GM10248 (cell line): ENCODE measurements around the gene CEP85L.
"Not testable (repeated sequence)": the region's sequence is repeated elsewhere in the genome, so short reads cannot be mapped to it uniquely, and the experiment has no call there.

Experiments used
- CTCF ChIA-PET: fragments of 300-600 bp; sonication (Branson Sonifier 250); formaldehyde crosslinking; extraction: SDS; loops from one replicate; lab custom pipeline; 2021; ENCODE audit warnings: antibody characterized with exemption; lab: Yijun Ruan, JAX
- POLR2A ChIA-PET: fragments of 350-650 bp; sonication (Branson Sonifier 250); formaldehyde crosslinking; extraction: SDS; loops from one replicate; lab custom pipeline; 2020; ENCODE audit warnings: antibody characterized with exemption; lab: Yijun Ruan, JAX
- DNase-seq: peaks from one replicate; pipeline ENCODE4 v3.0.0; 2012; ENCODE audit errors: extremely low spot score
- TF ChIP-seq, protein P1 (sequence below): IDR thresholded peaks from 2 replicates; pipeline ENCODE4 v1.5.1; 2012; ENCODE audit warnings: mild to moderate bottlenecking, low read depth; ENCODE audit errors: extremely low read depth, missing control alignments, control extremely low read depth

CEP85L gene

DNA sequence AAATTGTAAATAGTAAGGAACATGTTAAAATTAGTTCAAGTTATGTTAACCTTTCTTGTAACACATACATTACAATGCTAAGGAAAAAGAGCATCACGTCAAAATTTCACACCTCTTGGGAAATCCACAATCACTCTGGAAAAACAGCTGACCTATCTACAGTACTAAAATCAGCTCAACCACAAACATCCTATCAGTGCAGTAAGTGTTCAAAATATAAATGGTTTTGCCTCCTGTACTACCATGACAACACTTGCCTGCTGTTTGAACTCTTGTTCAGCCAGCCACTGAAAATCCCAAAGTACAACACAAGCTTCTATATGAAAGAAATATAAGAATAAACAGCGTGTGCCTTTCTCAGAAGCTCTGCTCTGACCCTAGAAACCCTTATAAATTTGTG lies 186.8 kb downstream of the CEP85L start:
- TF ChIP-seq, protein P1, sequence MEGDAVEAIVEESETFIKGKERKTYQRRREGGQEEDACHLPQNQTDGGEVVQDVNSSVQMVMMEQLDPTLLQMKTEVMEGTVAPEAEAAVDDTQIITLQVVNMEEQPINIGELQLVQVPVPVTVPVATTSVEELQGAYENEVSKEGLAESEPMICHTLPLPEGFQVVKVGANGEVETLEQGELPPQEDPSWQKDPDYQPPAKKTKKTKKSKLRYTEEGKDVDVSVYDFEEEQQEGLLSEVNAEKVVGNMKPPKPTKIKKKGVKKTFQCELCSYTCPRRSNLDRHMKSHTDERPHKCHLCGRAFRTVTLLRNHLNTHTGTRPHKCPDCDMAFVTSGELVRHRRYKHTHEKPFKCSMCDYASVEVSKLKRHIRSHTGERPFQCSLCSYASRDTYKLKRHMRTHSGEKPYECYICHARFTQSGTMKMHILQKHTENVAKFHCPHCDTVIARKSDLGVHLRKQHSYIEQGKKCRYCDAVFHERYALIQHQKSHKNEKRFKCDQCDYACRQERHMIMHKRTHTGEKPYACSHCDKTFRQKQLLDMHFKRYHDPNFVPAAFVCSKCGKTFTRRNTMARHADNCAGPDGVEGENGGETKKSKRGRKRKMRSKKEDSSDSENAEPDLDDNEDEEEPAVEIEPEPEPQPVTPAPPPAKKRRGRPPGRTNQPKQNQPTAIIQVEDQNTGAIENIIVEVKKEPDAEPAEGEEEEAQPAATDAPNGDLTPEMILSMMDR = no peak
- no peak for DNase-seq
- ChIA-PET POLR2A (no interaction called here), CTCF (interaction anchor here (1.1 to 1.4 kb wide), 4 partner anchors 9 to 24 kb away, joined by 3 to 7 read pairs (median 4); no protein-coding TSS in a partner anchor)

DNA sequence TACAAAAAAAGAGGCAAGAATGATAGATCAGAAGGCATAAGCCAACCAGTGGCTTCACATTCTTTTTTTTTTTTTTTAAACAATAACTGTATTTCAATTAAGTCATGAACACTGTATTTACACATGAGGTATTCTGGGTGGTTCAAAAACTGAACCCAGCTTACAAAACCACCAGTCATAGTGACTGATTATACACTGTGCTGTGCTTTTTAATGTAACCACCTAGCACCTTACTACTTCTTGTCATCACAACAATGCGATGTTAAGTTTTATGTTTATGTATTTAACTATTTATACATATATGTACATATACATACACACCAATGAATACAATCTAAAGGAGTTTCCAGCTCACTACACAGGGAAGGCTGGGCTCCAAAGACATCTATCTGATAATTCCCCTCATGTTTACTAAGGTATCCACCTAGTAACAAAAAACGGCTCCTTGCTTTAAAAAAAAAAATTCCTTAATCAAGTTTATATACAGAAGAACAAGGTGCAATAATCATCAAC lies 190.4 kb downstream of the CEP85L start:
- POLR2A ChIA-PET = no interaction called here
- DNase-seq = no peak
- CTCF ChIA-PET = no interaction called here
- TF ChIP-seq, protein P1 = no peak

DNA sequence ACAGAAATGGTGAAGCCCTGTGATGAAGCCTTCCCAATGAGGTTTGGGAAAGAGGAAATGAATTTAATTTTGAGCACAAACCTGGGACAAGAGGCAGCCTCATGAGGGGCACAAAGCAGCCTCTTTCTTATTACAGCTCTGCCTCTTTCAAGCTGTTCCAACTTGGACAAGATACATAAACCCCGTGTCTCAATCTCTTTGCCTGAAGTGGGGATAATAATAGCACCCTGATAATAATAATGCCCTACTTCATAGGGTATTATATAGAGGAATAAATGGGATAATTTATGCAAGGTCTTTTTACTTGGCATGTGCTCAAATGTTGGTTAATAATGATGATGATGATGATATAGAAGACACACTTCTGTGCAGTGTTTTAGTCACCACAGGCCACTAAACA lies 194.4 kb downstream of the CEP85L start:
- TF ChIP-seq, protein P1 = no peak
- CTCF ChIA-PET = no interaction called here
- no peak for DNase-seq
- POLR2A ChIA-PET = no interaction called here

DNA sequence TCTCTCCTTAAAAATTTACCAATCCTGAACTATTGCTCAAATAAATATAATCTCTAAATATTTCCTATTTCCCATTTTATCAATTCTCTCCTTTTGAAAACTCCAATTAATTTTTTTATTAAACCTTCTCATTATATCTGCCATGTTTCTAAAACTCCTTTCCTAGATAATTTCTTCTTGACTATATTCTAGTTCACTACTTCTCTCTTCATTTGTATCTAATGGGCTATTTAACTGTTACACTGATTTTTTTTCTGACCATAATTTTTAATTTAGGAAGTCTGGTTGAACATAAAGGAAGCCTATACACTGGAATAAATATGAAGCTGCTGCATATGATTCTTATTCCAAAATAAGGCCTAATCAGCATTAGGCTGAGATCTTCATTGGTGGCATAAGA lies 199.6 kb downstream of the CEP85L start:
- DNase-seq = no peak
- ChIA-PET POLR2A (no interaction called here), CTCF (no interaction called here)
- TF ChIP-seq, protein P1 = no peak

DNA sequence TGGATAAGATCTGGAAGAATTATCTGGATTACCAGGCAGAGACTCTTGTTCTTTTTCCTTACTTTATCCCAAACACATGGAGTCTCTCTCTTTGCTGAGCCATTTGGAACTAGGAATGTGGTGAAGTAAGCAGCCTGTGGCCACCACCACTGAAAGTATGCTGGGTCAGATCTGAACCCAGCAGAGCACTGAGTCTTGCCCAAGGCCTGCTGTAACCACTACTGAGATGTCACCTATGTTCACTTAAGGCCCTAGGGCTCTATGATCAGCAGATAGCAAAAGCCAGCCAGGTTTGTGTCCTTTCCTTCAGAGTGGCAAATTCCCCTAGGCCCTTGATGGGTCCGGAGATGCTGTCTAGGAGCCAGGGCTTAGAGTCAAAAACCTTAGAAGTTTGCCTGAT lies 206.6 kb downstream of the CEP85L start:
- ChIA-PET CTCF (no interaction called here), POLR2A (no interaction called here)
- TF ChIP-seq, protein P1 = no peak
- DNase-seq = no peak

DNA sequence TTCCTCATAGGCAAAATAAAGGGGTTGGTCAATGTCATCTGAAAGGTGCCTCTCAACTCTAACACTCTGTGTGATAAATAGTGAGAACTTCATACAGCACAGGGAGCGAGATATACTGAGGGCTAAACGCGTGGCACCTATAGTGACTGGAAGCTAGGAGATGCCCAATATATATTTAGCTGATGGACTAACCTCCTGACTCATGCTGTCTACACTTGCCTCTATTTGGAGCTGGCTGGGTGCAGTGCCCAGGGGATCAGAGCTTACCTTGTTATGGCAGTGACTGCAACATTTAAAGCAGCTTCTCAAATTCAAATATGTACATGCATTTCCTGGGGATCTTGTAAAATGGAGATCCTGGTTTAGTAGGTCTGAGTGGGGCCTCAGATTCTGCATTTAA lies 214.9 kb downstream of the CEP85L start:
- CTCF ChIA-PET = interaction anchor here (0.7 to 1.5 kb wide), 4 partner anchors 15 to 135 kb away, joined by 3 to 6 read pairs (median 4); no protein-coding TSS in a partner anchor
- TF ChIP-seq, protein P1 = no peak
- POLR2A ChIA-PET = no interaction called here
- no peak for DNase-seq

DNA sequence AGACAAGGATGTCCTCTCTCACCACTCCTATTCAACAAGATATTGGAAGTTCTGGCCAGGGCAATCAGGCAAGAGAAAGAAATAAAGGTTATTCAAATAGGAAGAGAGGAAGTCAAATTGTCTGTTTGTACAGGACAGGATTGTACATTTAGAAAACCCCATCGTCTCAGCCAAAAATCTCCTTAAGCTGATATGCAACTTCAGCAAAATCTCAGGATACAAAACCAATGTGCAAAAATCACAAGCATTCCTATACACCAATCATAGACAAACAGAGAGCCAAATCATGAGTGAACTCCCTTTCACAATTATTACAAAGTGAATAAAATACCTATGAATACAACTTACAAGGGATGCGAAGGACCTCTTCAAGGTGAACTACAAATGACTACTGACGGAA lies 217.2 kb downstream of the CEP85L start:
- POLR2A ChIA-PET, CTCF ChIA-PET: not testable (repeated sequence)

DNA sequence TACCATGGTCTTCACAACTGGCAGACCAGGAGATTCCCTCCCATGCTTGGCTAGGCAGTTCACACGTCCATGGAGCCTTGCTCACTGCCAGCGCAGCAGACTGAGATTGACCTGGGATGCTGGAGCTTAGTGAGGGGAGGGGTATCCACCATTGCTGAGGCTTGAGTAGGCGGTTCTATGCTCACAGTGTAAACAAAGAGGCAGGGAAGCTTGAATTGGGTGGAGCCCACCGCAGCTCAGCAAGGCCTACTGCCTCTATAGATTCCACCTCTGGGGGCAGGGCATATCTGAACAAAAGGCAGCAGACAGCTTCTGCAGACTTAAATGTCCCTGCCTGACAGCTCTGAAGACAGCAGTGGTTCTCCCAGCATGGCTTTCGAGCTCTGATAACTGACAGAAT lies 230.1 kb downstream of the CEP85L start:
- DNase-seq = not testable (repeated sequence)
- CTCF ChIA-PET = interaction anchor here (1.1 to 2.4 kb wide), 3 partner anchors 8 to 15 kb away, joined by 3 to 6 read pairs (median 4); no protein-coding TSS in a partner anchor

More for the DNA sequence above, 217.2 kb downstream of the CEP85L start:
- not testable (repeated sequence) for DNase-seq

More for the DNA sequence above, 230.1 kb downstream of the CEP85L start:
- POLR2A ChIA-PET = not testable (repeated sequence)
